GM10248 (cell line): ENCODE results near the gene PMS1.

ENCODE experiments used
- CTCF ChIA-PET: fragments of 300-600 bp; sonication (Branson Sonifier 250); formaldehyde crosslinking; extraction: SDS; loops from one replicate; lab custom pipeline; 2021; ENCODE audit warnings: antibody characterized with exemption; lab: Yijun Ruan, JAX
- POLR2A ChIA-PET: fragments of 350-650 bp; sonication (Branson Sonifier 250); formaldehyde crosslinking; extraction: SDS; loops from one replicate; lab custom pipeline; 2020; ENCODE audit warnings: antibody characterized with exemption; lab: Yijun Ruan, JAX
- DNase-seq: peaks from one replicate; pipeline ENCODE4 v3.0.0; 2012; ENCODE audit errors: extremely low spot score
- CTCF ChIP-seq: IDR thresholded peaks from 2 replicates; pipeline ENCODE4 v1.5.1; 2012; ENCODE audit warnings: mild to moderate bottlenecking, low read depth; ENCODE audit errors: extremely low read depth, missing control alignments, control extremely low read depth

Gene PMS1

DNA sequence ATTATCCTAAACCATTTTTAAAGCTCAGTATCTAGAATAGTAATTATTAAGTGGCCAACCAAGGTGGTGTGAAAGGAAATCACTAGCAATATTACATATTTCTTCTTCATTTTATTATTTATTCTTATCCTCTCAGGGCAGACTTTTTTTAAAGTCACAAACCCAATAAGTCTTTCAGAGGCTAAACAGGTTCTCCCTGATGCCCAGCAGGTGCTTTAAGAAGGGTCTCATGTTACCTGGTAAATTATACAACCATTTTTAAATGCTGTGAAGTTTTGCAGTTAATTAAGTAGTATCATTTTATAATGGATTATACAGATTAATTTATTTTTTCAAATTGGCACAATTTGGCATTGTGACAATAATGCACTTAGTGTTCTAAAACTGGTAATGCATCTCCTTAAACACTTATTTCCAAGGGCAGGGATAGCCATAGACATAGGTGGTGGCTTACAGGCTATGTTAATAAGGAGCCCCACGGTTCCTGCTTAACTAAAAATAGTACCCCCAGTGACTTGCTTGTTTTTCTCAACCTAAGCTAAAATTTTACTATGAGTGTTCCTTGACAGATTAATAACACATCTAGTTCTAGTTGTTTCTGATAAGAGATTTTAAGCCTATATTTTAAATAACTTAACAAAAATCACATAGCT is 67.0 kb downstream of the PMS1 start:
- DNase-seq, result no peak
- ChIA-PET CTCF (interaction anchor here (1.0 to 1.9 kb wide), 2 partner anchors 11 to 15 kb away, joined by 3 to 8 read pairs; no protein-coding TSS in a partner anchor), POLR2A (no interaction called here)
- TF ChIP-seq CTCF, result no peak

DNA sequence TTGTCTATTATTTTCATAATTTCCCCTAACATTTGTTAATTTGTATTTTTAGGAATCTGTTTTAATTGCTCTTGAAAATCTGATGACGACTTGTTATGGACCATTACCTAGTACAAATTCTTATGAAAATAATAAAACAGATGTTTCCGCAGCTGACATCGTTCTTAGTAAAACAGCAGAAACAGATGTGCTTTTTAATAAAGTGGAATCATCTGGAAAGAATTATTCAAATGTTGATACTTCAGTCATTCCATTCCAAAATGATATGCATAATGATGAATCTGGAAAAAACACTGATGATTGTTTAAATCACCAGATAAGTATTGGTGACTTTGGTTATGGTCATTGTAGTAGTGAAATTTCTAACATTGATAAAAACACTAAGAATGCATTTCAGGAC is 69.9 kb downstream of the PMS1 start:
- ChIA-PET CTCF (no interaction called here), POLR2A (no interaction called here)
- no peak for TF ChIP-seq CTCF
- DNase-seq, result no peak

GRCh38 chr2:189854940-189855339 is 70.7 kb downstream of the PMS1 start:
- TF ChIP-seq CTCF, result no peak
- DNase-seq, result no peak
- ChIA-PET POLR2A (no interaction called here), CTCF (no interaction called here)

DNA sequence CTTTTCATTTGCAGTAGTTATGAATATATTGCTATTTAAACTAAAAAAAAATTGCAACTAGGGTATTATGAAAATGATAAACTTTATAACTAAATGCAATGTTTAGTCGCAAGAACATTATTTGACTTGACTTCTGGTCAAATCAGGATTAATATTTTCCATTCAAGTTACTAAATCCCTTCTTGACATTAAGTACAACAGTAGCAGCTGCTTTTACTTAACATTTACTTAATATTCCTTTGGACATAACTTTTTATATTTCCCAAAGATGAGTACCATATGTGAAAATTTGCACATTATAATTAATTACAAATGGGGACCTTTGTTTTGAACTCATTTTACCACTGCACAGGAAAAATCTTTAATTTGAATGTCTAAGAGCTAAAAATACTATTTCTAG is 74.0 kb downstream of the PMS1 start:
- no peak for DNase-seq
- no peak for TF ChIP-seq CTCF
- POLR2A ChIA-PET, result no interaction called here
- CTCF ChIA-PET, result interaction anchor here (1.5 to 3.2 kb wide), 3 partner anchors 10 to 15 kb away, joined by 3 to 17 read pairs (median 6); no protein-coding TSS in a partner anchor

DNA sequence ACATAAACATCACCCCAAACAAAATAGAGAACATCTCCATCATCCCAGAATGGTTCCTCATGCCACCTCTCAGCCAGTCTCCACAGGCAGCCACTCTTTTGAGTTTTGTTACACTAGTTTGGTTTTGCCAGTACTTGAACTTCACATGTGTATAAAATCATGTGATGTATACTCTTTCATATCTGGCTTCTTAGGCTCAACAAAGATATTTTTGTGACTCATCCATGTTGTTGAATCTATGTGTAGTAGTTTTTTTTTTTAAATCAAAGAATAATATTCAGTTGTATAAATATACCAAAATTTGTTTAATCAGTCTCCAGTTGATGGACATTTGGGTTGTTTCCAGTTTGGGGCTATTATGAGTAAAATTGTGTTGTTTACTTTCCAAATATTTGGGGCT is 75.9 kb downstream of the PMS1 start:
- POLR2A ChIA-PET, result no interaction called here
- no peak for DNase-seq
- CTCF ChIA-PET, result interaction anchor here (3.2 kb wide), 1 partner anchor 11 kb away, joined by 17 read pairs; no protein-coding TSS in a partner anchor
- TF ChIP-seq CTCF, result no peak

- DNase-seq, result no peak
- no peak for TF ChIP-seq CTCF
- ChIA-PET CTCF (no interaction called here), POLR2A (no interaction called here)
Observed at GRCh38 chr2:189862751-189863150, 78.5 kb downstream of the PMS1 start.
